Keratinocyte (primary cell): Measurements from ENCODE around the gene KLHL36. TPM values are rescaled to one million over a fixed set of nuclear protein-coding genes. Genes with fewer than 3 reads are reported as not detected.

Source experiments
- DNase-seq: peaks from one replicate; pipeline ENCODE4 v3.0.0-alpha.2; 2011; ENCODE audit warnings: low read depth, missing footprints, low spot score
- FAIRE-seq: peaks from 2 replicates; lab custom pipeline; 2011; peaks lifted over from hg19 to GRCh38; lab: Jason Lieb, UNC
- H2AFZ ChIP-seq: 2 replicates; pipeline ENCODE4 v1.6.0; 2012; ENCODE audit warnings: low read length, control low read depth, inconsistent platforms; ENCODE audit not compliant: control insufficient read depth
- H3K27ac ChIP-seq: 2 replicates; pipeline ENCODE4 v1.5.1; 2011; ENCODE audit warnings: low read length; ENCODE audit not compliant: control insufficient read depth, insufficient read depth
- H3K27me3 ChIP-seq: 3 replicates; pipeline ENCODE4 v1.6.0; 2011; ENCODE audit warnings: low read length; ENCODE audit not compliant: control insufficient read depth, insufficient read depth; ENCODE audit errors: extremely low read depth
- H3K36me3 ChIP-seq, 2 experiments: 2 replicates in 1 of 2; 3 replicates in 1 of 2; pipeline ENCODE4 v1.5.1; 2011; ENCODE audit warnings: low read length in 2 of 2, mild to moderate bottlenecking in 1 of 2; ENCODE audit not compliant: control insufficient read depth in 2 of 2, insufficient read depth in 2 of 2; ENCODE audit errors: extremely low read depth in 1 of 2
- H3K4me1 ChIP-seq: 3 replicates; pipeline ENCODE4 v1.5.1; 2011; ENCODE audit warnings: low read length; ENCODE audit not compliant: control insufficient read depth, insufficient read depth; ENCODE audit errors: extremely low read depth
- H3K4me2 ChIP-seq: 3 replicates; pipeline ENCODE4 v1.6.0; 2011; ENCODE audit warnings: low read depth, low read length; ENCODE audit not compliant: control insufficient read depth, insufficient read depth; ENCODE audit errors: extremely low read depth
- H3K4me3 ChIP-seq, 3 experiments: fragments of 200-600 bp in 1 of 3; sonication (generic) in 1 of 3; 2 replicates in 2 of 3; 3 replicates in 1 of 3; pipeline ENCODE4 v1.5.1; 2011 to 2016; ENCODE audit warnings: low read length in 3 of 3, mild to moderate bottlenecking in 3 of 3, control low read depth in 2 of 3, inconsistent platforms in 1 of 3, low read depth in 1 of 3, mixed read lengths in 1 of 3, mixed run types in 1 of 3, moderate library complexity in 1 of 3; ENCODE audit not compliant: control insufficient read depth in 2 of 3, insufficient read depth in 2 of 3; ENCODE audit errors: extremely low read depth in 1 of 3
- H3K79me2 ChIP-seq: 2 replicates; pipeline ENCODE4 v1.6.0; 2012; ENCODE audit warnings: low read length; ENCODE audit not compliant: control insufficient read depth, insufficient read depth
- H3K9ac ChIP-seq: 3 replicates; pipeline ENCODE4 v1.6.0; 2011; ENCODE audit warnings: low read length; ENCODE audit not compliant: control insufficient read depth, insufficient read depth; ENCODE audit errors: extremely low read depth
- H3K9me1 ChIP-seq: 3 replicates; pipeline ENCODE4 v1.6.0; 2011; ENCODE audit warnings: low read length; ENCODE audit not compliant: control insufficient read depth, insufficient read depth; ENCODE audit errors: extremely low read depth
- H3K9me3 ChIP-seq: 2 replicates; pipeline ENCODE4 v1.5.1; 2012; ENCODE audit warnings: low read depth, low read length; ENCODE audit not compliant: control insufficient read depth
- H4K20me1 ChIP-seq: 3 replicates; pipeline ENCODE4 v1.6.0; 2011; ENCODE audit warnings: low read length; ENCODE audit not compliant: control insufficient read depth, insufficient read depth; ENCODE audit errors: extremely low read depth
- EZH2 ChIP-seq: IDR thresholded peaks from one replicate; pipeline ENCODE4 v1.6.1; 2012; ENCODE audit warnings: inconsistent platforms, mild to moderate bottlenecking, low read length, moderate library complexity
- dilution Hi-C: fragments of 300-500 bp; cut with MboI; formaldehyde crosslinking; loops from one replicate; pipeline ENCODE4 v1.7.0; 2020; ENCODE audit warnings: low sequenced_read_pairs; ENCODE audit not compliant: extremely low pct_ligation_motif_present
- polyA plus RNA-seq, 5 experiments: library from polyadenylated mRNA; depleted of rRNA in 3 of 5; stranded (reverse) in 3 of 5; stranded (forward) in 1 of 5; unstranded in 1 of 5; fragments of >200 nt; gene quantifications; 1 replicate in 1 of 5; 2 replicates in 3 of 5; 3 replicates in 1 of 5; pipeline versions ENCODE4 v1.2.1 to v1.2.3, GENCODE V29; 2011 to 2012; ENCODE audit warnings: missing spikeins in 2 of 5, low read depth in 1 of 5, low replicate concordance in 1 of 5
- TF ChIP-seq, protein P1 (sequence below), 3 experiments: IDR thresholded peaks in 1 of 3; conservative IDR thresholded peaks in 1 of 3; optimal IDR thresholded peaks in 1 of 3; 2 replicates in 2 of 3; 3 replicates in 1 of 3; pipeline versions ENCODE3 to v1.5.1; 2011; ENCODE audit warnings: low read length in 3 of 3, mild to moderate bottlenecking in 3 of 3, moderate library complexity in 2 of 3, control low read depth in 1 of 3, inconsistent platforms in 1 of 3; ENCODE audit not compliant: insufficient read depth in 2 of 3; ENCODE audit errors: extremely low read depth in 1 of 3

Gene KLHL36
- polyA plus RNA-seq, 1 donor (not counting 4 experiments of a cell fraction or from before 2014, with no cell fraction given) = 27.5 TPM

DNA sequence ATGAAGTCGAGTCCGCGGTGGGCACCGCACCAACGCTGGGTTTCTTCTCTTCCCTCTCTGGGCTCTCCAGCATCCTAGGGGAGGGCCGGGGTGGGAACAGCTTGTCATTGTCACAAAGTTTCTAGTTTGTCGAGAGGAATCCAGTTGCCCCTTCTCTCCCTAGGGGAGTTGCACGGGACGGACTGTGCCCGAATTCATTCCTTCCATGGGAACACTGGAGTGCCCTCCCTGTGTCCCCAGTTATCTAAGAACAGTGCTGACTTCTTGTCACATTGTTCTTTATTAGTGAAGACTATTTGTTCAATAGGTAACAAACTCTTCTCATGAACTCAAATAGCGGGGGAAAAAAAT, 1.2 kb downstream of the KLHL36 start:
- Histone ChIP-seq H3K9ac (peak overlapping the region; percentile 85), H3K36me3 (peaks cover 14 to 16% of the 10 kb centered on the region in 2 experiments), H2AFZ (no peak overlapping the region), H3K4me1 (peaks cover 24% of the 10 kb centered on the region), H3K27me3 (no peaks in the 10 kb centered on the region), H3K27ac (peak overlapping the region; percentile 67), H3K9me1 (peaks cover 4% of the 10 kb centered on the region), H3K79me2 (peaks cover 37% of the 10 kb centered on the region), H3K4me3 (peak overlapping the region; percentile 82 to 85 (median 84)), H3K9me3 (no peaks in the 10 kb centered on the region), H3K4me2 (peak overlapping the region; percentile 92), H4K20me1 (no peaks in the 10 kb centered on the region)
- DNase-seq = no peak
- no peak for FAIRE-seq
- TF ChIP-seq EZH2 = no peak
- TF ChIP-seq, protein P1, sequence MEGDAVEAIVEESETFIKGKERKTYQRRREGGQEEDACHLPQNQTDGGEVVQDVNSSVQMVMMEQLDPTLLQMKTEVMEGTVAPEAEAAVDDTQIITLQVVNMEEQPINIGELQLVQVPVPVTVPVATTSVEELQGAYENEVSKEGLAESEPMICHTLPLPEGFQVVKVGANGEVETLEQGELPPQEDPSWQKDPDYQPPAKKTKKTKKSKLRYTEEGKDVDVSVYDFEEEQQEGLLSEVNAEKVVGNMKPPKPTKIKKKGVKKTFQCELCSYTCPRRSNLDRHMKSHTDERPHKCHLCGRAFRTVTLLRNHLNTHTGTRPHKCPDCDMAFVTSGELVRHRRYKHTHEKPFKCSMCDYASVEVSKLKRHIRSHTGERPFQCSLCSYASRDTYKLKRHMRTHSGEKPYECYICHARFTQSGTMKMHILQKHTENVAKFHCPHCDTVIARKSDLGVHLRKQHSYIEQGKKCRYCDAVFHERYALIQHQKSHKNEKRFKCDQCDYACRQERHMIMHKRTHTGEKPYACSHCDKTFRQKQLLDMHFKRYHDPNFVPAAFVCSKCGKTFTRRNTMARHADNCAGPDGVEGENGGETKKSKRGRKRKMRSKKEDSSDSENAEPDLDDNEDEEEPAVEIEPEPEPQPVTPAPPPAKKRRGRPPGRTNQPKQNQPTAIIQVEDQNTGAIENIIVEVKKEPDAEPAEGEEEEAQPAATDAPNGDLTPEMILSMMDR (optimal IDR thresholded peaks at IDR 0.05 in 1 of 3, IDR thresholded peaks at IDR 0.05 in 1 of 3, conservative IDR thresholded peaks at IDR 0.05 in 1 of 3; ENCODE audit: extremely low read depth in 1 of 3, insufficient read depth in 2 of 3, low read length in 3 of 3) = no peak
- dilution Hi-C loops = no loop called here

DNA sequence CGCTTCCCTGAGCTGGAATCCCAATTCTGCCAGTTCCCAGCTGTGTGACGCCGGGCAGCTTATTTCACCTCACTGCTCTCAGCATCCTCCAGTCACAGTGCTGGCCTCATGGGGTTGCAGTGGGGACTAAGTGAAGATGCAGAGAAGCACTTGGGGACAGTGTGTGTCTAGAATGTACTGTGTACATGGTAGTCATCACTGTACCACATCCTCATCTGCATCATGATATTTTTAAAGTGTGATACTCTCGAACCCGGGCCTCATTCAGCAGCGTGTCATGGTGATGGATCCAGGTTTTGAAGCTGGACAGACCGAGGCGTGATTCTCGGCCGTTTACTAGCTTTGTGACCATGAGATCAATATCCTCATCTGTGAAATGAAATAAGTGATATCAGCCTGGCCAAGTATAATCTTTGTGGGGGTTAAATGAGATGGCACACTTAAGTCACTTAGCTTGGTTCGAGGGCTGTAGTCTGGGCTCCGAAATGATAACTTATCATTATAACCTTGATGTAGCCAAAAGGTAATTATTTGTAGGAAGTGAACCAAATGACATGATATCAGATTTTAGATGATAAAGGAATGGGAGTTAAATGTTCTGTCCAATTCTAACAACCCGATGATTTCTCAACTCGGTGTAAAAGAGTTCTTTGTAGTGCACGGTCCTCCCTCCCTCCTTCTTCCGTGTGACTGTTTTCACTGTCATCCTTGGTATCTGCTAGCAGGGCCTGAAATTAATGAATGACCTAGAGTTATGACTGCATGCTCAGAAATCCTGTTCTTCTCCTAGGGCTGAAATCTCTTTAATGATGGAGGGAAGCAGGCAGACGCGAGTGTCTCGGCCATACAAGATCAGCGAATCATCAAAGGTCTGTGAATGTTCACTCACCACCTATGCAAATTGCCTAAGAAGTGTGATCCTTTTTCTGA, 2.0 kb downstream of the KLHL36 start:
- no peaks in the 10 kb centered on the region for H4K20me1 ChIP-seq
- H3K27me3 ChIP-seq = no peaks in the 10 kb centered on the region
- H2AFZ ChIP-seq = no peak overlapping the region
- H3K27ac ChIP-seq = no peak overlapping the region
- H3K9me3 ChIP-seq = no peaks in the 10 kb centered on the region
- TF ChIP-seq EZH2 = no peak
- TF ChIP-seq, protein P1 (optimal IDR thresholded peaks at IDR 0.05 in 1 of 3, IDR thresholded peaks at IDR 0.05 in 1 of 3, conservative IDR thresholded peaks at IDR 0.05 in 1 of 3; ENCODE audit: extremely low read depth in 1 of 3, insufficient read depth in 2 of 3, low read length in 3 of 3) = no peak
- dilution Hi-C loops = no loop called here
- no peak overlapping the region for H3K9ac ChIP-seq
- peak overlapping the region; percentile 22 for H3K4me2 ChIP-seq
- FAIRE-seq (peak; percentile 85), DNase-seq (peak; percentile 33)
- H3K36me3 ChIP-seq = peaks cover 14 to 21% of the 10 kb centered on the region in 2 experiments
- H3K9me1 ChIP-seq = peaks cover 4% of the 10 kb centered on the region
- H3K4me1 ChIP-seq = peaks cover 24% of the 10 kb centered on the region
- H3K4me3 ChIP-seq = peak overlapping the region in 1 of 3 experiments; percentile 82
- peaks cover 39% of the 10 kb centered on the region for H3K79me2 ChIP-seq
